ENCODE measurements around the gene RRAGD. TPM values are rescaled to one million over a fixed set of nuclear protein-coding genes. Genes with fewer than 3 reads are reported as not detected.
A peak's percentile ranks its signal among the peaks of the same experiment; 100 is the strongest.

Gene RRAGD
- total and polyA plus RNA-seq, 2 experiments from 2014 or later = 11.8 to 28.1 TPM

- no peaks in the 10 kb centered on the region for H3K27me3 ChIP-seq
- H3K9me2 ChIP-seq (replicated peaks; ENCODE audit: insufficient read depth) = no peaks in the 10 kb centered on the region
- peak; percentile 56 for DNase-seq (ENCODE audit: low spot score)
- H3K27ac ChIP-seq = peak overlapping the region; percentile 58
- H3K4me3 ChIP-seq = peak overlapping the region; percentile 100
- no peak for TF ChIP-seq EZH2phosphoT487 (IDR thresholded peaks at IDR 0.05; ENCODE audit: low read depth, severe bottlenecking, unreplicated experiment)
- TF ChIP-seq, protein P1, sequence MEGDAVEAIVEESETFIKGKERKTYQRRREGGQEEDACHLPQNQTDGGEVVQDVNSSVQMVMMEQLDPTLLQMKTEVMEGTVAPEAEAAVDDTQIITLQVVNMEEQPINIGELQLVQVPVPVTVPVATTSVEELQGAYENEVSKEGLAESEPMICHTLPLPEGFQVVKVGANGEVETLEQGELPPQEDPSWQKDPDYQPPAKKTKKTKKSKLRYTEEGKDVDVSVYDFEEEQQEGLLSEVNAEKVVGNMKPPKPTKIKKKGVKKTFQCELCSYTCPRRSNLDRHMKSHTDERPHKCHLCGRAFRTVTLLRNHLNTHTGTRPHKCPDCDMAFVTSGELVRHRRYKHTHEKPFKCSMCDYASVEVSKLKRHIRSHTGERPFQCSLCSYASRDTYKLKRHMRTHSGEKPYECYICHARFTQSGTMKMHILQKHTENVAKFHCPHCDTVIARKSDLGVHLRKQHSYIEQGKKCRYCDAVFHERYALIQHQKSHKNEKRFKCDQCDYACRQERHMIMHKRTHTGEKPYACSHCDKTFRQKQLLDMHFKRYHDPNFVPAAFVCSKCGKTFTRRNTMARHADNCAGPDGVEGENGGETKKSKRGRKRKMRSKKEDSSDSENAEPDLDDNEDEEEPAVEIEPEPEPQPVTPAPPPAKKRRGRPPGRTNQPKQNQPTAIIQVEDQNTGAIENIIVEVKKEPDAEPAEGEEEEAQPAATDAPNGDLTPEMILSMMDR (IDR thresholded peaks at IDR 0.05; ENCODE audit: poor library complexity) = no peak
- TF ChIP-seq EZH2 (IDR thresholded peaks at IDR 0.05; ENCODE audit: borderline replicate concordance) = no peak
- WGBS (ENCODE audit: low lambda C conversion rate, missing lambda C conversion rate) = 4% methylated on average over 41 of the region's 80 CpGs
- H3K4me1 ChIP-seq (ENCODE audit: insufficient read depth) = peaks cover 8% of the 10 kb centered on the region
- peak overlapping the region; percentile 92 for H3K4me2 ChIP-seq
- peaks cover 35% of the 10 kb centered on the region for H3K79me2 ChIP-seq
- H3K9me3 ChIP-seq (ENCODE audit: low read depth) = no peaks in the 10 kb centered on the region
- no peaks in the 10 kb centered on the region for H4K20me1 ChIP-seq (ENCODE audit: insufficient read depth, poor library complexity, severe bottlenecking)
- no peaks in the 10 kb centered on the region for H3K36me3 ChIP-seq (replicated peaks; ENCODE audit: insufficient read depth, low read depth)
- peak overlapping the region; percentile 96 for H2AFZ ChIP-seq
These were observed 21.4 kb upstream of the RRAGD start for GRCh38 chr6:89433252-89434149.

- H3K79me2 ChIP-seq = peaks cover 32% of the 10 kb centered on the region
- H3K4me3 ChIP-seq = peak within 1 kb of the TSS; percentile 100
- no peaks in the 10 kb centered on the region for H4K20me1 ChIP-seq (ENCODE audit: insufficient read depth, poor library complexity, severe bottlenecking)
- peak within 1 kb of the TSS; percentile 96 for H2AFZ ChIP-seq
- peak; percentile 93 for DNase-seq (ENCODE audit: low spot score)
- H3K4me1 ChIP-seq (ENCODE audit: insufficient read depth) = peaks cover 8% of the 10 kb centered on the region
- H3K27me3 ChIP-seq = no peaks in the 10 kb centered on the region
- no peaks in the 10 kb centered on the region for H3K9me2 ChIP-seq (replicated peaks; ENCODE audit: insufficient read depth)
- no peaks in the 10 kb centered on the region for H3K36me3 ChIP-seq (replicated peaks; ENCODE audit: insufficient read depth, low read depth)
- TF ChIP-seq EZH2phosphoT487 (IDR thresholded peaks at IDR 0.05; ENCODE audit: low read depth, severe bottlenecking, unreplicated experiment) = no peak
- TF ChIP-seq, protein P1 (IDR thresholded peaks at IDR 0.05; ENCODE audit: poor library complexity) = peak; percentile 77
- WGBS (ENCODE audit: low lambda C conversion rate, missing lambda C conversion rate) = 2% methylated on average over 17 of the region's 38 CpGs
- peak within 1 kb of the TSS; percentile 92 for H3K4me2 ChIP-seq
- no peaks in the 10 kb centered on the region for H3K9me3 ChIP-seq (ENCODE audit: low read depth)
- H3K27ac ChIP-seq = peak within 1 kb of the TSS; percentile 58
These were observed 20.8 kb upstream of the RRAGD start, which contains the start of gene ANKRD6 for GRCh38 chr6:89432875-89433251. Gene ANKRD6 (plus strand): TSS chr6:89433152. CDS start chr6:89566977, 133,825 bp downstream.

DNA sequence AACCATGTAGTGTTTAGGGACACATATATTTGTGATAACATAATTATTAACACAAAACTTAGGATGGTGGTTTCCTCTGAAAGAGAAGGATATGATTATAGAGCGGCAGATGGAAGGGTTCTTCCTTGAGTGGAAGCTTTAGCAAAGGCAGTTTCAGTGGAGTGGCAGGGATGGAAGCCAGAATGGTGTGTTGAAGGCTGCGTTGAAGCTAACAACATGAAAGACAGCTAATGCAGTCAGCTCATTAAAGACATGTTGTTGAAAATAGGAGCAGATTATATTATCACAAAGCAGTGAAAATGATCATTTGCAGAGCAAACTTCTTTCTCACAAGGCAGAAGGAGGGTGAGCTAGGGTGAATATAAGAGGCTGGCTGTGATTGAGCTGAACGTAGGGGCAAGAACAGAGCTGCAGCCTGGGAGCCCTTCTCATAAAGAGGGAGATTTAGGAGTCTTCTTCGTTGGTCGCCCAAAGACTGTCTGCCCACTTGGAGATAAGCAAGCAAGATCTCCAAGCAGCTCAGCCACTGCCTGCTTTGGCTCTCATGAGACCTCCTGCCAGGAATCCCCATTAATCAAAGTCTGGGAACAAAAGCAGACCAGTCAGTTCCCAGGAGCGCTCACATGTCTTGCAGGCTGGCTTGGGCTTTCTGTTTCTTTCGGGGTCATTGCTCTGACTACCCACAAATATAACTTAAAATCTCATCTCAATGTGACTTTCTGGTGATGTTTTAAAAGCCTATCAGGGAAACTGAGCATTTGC lies 18.3 kb upstream of the RRAGD start:
- H3K4me3 ChIP-seq = no peak overlapping the region
- WGBS (ENCODE audit: low lambda C conversion rate, missing lambda C conversion rate) = 37% methylated on average over 7 of the region's 7 CpGs
- no peaks in the 10 kb centered on the region for H3K9me3 ChIP-seq (ENCODE audit: low read depth)
- H3K9me2 ChIP-seq (replicated peaks; ENCODE audit: insufficient read depth) = no peaks in the 10 kb centered on the region
- H3K79me2 ChIP-seq = peaks cover 21% of the 10 kb centered on the region
- no peaks in the 10 kb centered on the region for H4K20me1 ChIP-seq (ENCODE audit: insufficient read depth, poor library complexity, severe bottlenecking)
- no peak overlapping the region for H3K27ac ChIP-seq
- no peaks in the 10 kb centered on the region for H3K36me3 ChIP-seq (replicated peaks; ENCODE audit: insufficient read depth, low read depth)
- H3K4me2 ChIP-seq = no peak overlapping the region
- peaks cover 8% of the 10 kb centered on the region for H3K4me1 ChIP-seq (ENCODE audit: insufficient read depth)
- H3K27me3 ChIP-seq = no peaks in the 10 kb centered on the region
- DNase-seq (ENCODE audit: low spot score) = no peak
- TF ChIP-seq, protein P1 (IDR thresholded peaks at IDR 0.05; ENCODE audit: poor library complexity) = no peak
- TF ChIP-seq EZH2phosphoT487 (IDR thresholded peaks at IDR 0.05; ENCODE audit: low read depth, severe bottlenecking, unreplicated experiment) (no peak), EZH2 (IDR thresholded peaks at IDR 0.05; ENCODE audit: borderline replicate concordance) (no peak)
- H2AFZ ChIP-seq = no peak overlapping the region

All from hepatocyte (in vitro differentiated cells).